ENCODE results near the gene HOATZ.

The HOATZ gene

DNA sequence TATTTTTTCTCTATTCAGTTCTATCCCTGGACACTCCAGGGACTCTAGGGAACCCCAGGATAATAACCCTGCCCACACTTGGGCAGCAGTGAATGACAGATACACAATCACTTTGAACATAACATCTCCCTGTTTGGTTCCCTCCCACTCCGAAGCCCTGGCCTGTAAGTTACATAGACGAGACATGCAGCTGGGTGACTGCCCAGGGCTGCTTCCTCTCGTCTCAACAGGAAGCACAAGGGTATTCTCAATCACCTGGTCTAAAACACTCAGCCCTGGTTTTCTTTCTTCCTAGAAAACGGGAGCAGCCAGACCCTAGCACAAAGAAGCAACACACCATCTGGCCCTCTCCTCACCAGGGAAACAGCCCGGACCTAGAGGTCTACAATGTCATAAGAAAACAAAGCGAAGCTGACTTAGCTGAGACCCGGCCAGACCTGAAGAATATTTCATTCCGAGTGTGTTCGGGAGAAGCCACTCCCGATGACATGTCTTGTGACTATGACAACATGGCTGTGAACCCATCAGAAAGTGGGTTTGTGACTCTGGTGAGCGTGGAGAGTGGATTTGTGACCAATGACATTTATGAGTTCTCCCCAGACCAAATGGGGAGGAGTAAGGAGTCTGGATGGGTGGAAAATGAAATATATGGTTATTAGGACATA, 45.4 kb downstream of the HOATZ start:
- H3K27ac ChIP-seq (ENCODE audit: insufficient read depth, low read depth, low read length, poor library complexity, severe bottlenecking): no peak overlapping the region
- no peaks in the 10 kb centered on the region for H3K9me3 ChIP-seq (ENCODE audit: control insufficient read depth, low read length)
- no peaks in the 10 kb centered on the region for H3K4me1 ChIP-seq (ENCODE audit: control insufficient read depth, insufficient read depth, low read length)
- no peaks in the 10 kb centered on the region for H3K36me3 ChIP-seq (ENCODE audit: control insufficient read depth, insufficient read depth, low read length)
- WGBS, 2 experiments: 87 to 89% methylated on average over 11 of the region's 11 CpGs
- H3K27me3 ChIP-seq (ENCODE audit: control insufficient read depth, insufficient read depth, low read length, poor library complexity, severe bottlenecking): no peaks in the 10 kb centered on the region
- H3K4me3 ChIP-seq (ENCODE audit: insufficient read depth, low read depth, low read length): no peak overlapping the region

DNA sequence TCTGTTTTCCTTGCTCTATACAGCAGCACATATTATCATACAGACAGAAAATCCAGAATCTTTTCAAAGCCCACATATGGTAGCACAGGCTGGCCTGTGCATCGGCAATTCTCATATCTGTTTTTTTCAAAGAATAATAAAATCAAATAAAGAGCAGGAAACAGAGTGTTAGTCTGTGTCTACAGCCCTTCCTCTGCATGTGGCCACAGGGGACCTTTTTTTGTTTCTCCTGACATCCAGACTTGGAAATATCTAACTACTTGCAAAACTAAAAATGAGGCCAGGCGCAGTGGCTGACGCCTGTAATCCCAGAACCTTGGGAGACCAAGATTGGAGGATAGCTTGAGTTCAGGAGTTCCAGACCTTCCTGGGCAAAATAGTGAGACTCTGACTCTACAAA, 46.2 kb downstream of the HOATZ start:
- WGBS, 2 experiments: 88 to 97% methylated on average over 3 of the region's 3 CpGs

DNA sequence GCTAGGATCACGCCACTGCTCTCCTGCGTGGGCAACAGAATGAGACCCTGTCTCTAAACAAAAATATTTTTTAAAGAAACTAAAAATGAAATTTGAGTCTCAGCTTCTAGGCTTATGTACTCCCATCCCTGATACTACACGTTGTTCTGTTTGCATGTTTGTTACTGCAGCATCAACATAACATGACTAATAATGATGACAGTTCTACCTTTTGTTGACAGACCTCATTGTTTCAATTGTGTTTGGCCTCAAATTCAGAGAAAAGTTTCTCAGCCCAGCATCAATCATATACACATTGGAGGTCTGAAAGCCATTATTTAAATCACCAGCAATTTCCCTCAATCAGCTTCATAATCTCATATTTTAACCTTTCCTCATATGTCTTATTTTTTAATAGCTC, 46.7 kb downstream of the HOATZ start:
- Histone ChIP-seq H3K27me3 (ENCODE audit: control insufficient read depth, insufficient read depth, low read length, poor library complexity, severe bottlenecking) (no peaks in the 10 kb centered on the region), H3K27ac (ENCODE audit: insufficient read depth, low read depth, low read length, poor library complexity, severe bottlenecking) (no peak overlapping the region), H3K4me1 (ENCODE audit: control insufficient read depth, insufficient read depth, low read length) (no peaks in the 10 kb centered on the region), H3K36me3 (ENCODE audit: control insufficient read depth, insufficient read depth, low read length) (no peaks in the 10 kb centered on the region), H3K4me3 (ENCODE audit: insufficient read depth, low read depth, low read length) (no peak overlapping the region), H3K9me3 (ENCODE audit: control insufficient read depth, low read length) (no peaks in the 10 kb centered on the region)
- 76 to 92% methylated on average over 3 of the region's 3 CpGs for WGBS, 2 experiments

More for the DNA sequence above, 46.2 kb downstream of the HOATZ start:
- no peaks in the 10 kb centered on the region for H3K9me3 ChIP-seq (ENCODE audit: control insufficient read depth, low read length)
- H3K4me3 ChIP-seq (ENCODE audit: insufficient read depth, low read depth, low read length): no peak overlapping the region
- no peaks in the 10 kb centered on the region for H3K36me3 ChIP-seq (ENCODE audit: control insufficient read depth, insufficient read depth, low read length)
- no peaks in the 10 kb centered on the region for H3K27me3 ChIP-seq (ENCODE audit: control insufficient read depth, insufficient read depth, low read length, poor library complexity, severe bottlenecking)
- H3K4me1 ChIP-seq (ENCODE audit: control insufficient read depth, insufficient read depth, low read length): no peaks in the 10 kb centered on the region
- no peak overlapping the region for H3K27ac ChIP-seq (ENCODE audit: insufficient read depth, low read depth, low read length, poor library complexity, severe bottlenecking)

DNA sequence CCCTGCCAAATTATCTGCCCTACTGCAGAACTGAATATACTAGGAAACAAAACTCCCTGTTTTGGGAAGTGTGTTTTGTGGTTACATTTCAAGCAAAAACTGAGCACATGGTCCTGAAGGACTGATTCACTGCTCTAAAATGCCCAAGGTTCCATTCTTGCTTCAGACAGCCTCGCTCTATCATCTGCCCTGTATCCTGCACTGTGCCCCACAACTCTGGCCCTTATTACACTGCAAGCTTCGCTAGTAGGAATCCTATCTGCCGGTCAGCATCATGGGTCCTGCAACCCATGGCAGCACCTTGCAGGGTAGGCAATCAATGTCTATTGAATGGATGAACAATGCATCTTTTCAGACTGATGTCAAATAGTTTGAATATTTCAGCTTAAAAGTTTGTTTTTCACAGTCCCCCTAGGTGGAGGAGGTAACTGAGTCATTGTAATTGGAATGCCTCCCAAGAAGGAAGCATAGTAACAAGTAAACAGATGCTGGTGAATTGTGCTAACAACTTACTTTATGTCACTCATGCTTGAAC, 47.3 kb downstream of the HOATZ start:
- Histone ChIP-seq H3K4me1 (ENCODE audit: control insufficient read depth, insufficient read depth, low read length) (no peaks in the 10 kb centered on the region), H3K27me3 (ENCODE audit: control insufficient read depth, insufficient read depth, low read length, poor library complexity, severe bottlenecking) (no peaks in the 10 kb centered on the region), H3K36me3 (ENCODE audit: control insufficient read depth, insufficient read depth, low read length) (no peaks in the 10 kb centered on the region), H3K9me3 (ENCODE audit: control insufficient read depth, low read length) (no peaks in the 10 kb centered on the region), H3K27ac (ENCODE audit: insufficient read depth, low read depth, low read length, poor library complexity, severe bottlenecking) (no peak overlapping the region), H3K4me3 (ENCODE audit: insufficient read depth, low read depth, low read length) (no peak overlapping the region)
- 34 to 43% methylated on average over 3 of the region's 3 CpGs for WGBS, 2 experiments

DNA sequence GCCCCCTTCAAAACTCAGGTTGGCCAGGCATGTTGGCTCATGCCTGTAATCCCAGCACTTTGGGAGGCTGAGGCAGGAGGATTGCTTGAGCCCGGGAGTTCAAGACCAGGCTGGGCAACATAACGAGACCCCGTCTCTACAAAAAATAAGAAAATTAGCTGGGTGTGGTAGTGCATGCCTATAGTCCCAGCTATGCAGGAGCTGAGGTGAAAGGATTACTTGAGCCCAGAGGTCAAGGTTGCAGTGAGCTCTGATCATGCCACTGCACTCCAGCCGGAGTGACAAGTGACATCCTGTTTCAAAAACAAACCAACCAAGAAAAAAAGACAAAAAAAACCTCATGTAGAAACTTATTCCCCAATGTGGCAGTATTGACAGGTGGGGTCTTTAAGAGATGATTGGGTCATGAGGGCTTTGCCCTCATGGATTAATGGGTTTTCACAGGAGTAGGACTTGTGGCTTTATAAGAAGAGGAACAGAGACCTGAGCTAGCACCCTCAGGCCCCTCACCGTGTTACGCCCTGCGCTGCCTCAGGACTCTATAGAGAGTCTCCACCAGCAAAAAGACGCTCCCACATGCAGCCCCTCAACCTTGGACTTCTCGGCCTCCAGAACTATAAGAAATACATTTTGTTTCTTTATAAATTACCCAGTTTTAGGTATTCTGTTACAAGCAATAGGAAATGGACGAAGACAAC, 48.3 kb downstream of the HOATZ start:
- Histone ChIP-seq H3K36me3 (ENCODE audit: control insufficient read depth, insufficient read depth, low read length) (no peaks in the 10 kb centered on the region), H3K27ac (ENCODE audit: insufficient read depth, low read depth, low read length, poor library complexity, severe bottlenecking) (no peak overlapping the region), H3K27me3 (ENCODE audit: control insufficient read depth, insufficient read depth, low read length, poor library complexity, severe bottlenecking) (no peaks in the 10 kb centered on the region), H3K4me1 (ENCODE audit: control insufficient read depth, insufficient read depth, low read length) (no peaks in the 10 kb centered on the region), H3K4me3 (ENCODE audit: insufficient read depth, low read depth, low read length) (no peak overlapping the region), H3K9me3 (ENCODE audit: control insufficient read depth, low read length) (no peaks in the 10 kb centered on the region)
- WGBS, 2 experiments: 82 to 93% methylated on average over 10 of the region's 10 CpGs

DNA sequence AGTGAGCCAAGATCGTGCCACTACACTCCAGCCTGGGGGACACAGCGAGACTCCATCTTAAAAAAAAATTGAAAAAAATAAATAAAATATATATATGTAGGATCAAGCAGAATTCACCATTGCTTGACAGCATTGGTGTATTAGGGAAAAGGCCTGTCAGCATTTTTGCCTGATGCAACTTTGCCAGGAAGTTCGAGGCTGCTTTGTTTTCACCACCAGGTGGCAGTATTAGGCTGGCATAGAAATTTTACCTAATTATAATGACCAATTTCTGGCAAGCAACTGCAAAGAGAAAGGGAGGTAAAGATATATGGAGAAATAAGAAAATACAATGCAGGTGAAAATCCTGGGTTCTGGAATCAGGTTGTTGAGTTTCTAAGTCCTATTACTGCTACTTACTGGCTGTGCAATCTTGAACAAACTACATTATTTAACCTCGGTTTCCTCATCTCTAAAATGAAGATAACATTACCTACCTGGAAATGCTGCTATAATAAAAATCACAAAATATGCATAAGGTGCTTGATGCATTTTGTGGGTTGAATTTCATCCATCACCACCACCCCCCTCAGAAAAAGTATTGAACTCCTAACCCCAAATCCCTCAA, 50.6 kb downstream of the HOATZ start:
- Histone ChIP-seq H3K27me3 (ENCODE audit: control insufficient read depth, insufficient read depth, low read length, poor library complexity, severe bottlenecking) (no peaks in the 10 kb centered on the region), H3K36me3 (ENCODE audit: control insufficient read depth, insufficient read depth, low read length) (no peaks in the 10 kb centered on the region), H3K9me3 (ENCODE audit: control insufficient read depth, low read length) (no peaks in the 10 kb centered on the region), H3K4me3 (ENCODE audit: insufficient read depth, low read depth, low read length) (no peak overlapping the region), H3K4me1 (ENCODE audit: control insufficient read depth, insufficient read depth, low read length) (no peaks in the 10 kb centered on the region), H3K27ac (ENCODE audit: insufficient read depth, low read depth, low read length, poor library complexity, severe bottlenecking) (no peak overlapping the region)
- WGBS, 2 experiments: 53 to 67% methylated on average over 2 to 3 of the region's 4 CpGs

DNA sequence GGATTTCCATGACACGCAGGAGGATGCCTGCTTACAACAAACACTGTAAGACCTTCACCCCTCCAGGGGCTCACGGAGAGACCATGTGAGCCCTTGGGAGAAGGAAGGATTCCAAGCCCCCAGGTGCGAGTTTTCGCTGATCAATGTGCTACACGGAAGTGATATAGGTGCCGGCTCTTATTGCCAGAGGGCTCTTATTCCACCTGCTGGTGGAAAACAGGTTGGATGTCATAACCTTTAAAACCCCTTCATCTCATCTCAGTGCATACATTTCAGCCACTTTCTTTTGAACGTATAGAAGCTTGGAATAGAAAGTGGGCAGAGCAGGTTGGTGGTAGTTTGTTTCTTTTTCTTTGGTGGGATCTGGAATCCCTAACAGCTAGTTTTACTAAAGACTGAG, 51.7 kb downstream of the HOATZ start:
- Histone ChIP-seq H3K4me1 (ENCODE audit: control insufficient read depth, insufficient read depth, low read length) (no peaks in the 10 kb centered on the region), H3K27ac (ENCODE audit: insufficient read depth, low read depth, low read length, poor library complexity, severe bottlenecking) (no peak overlapping the region), H3K4me3 (ENCODE audit: insufficient read depth, low read depth, low read length) (no peak overlapping the region), H3K27me3 (ENCODE audit: control insufficient read depth, insufficient read depth, low read length, poor library complexity, severe bottlenecking) (no peaks in the 10 kb centered on the region), H3K36me3 (ENCODE audit: control insufficient read depth, insufficient read depth, low read length) (no peaks in the 10 kb centered on the region), H3K9me3 (ENCODE audit: control insufficient read depth, low read length) (no peaks in the 10 kb centered on the region)
- 77 to 92% methylated on average over 7 of the region's 7 CpGs for whole genome bisulfite sequencing, 2 experiments

DNA sequence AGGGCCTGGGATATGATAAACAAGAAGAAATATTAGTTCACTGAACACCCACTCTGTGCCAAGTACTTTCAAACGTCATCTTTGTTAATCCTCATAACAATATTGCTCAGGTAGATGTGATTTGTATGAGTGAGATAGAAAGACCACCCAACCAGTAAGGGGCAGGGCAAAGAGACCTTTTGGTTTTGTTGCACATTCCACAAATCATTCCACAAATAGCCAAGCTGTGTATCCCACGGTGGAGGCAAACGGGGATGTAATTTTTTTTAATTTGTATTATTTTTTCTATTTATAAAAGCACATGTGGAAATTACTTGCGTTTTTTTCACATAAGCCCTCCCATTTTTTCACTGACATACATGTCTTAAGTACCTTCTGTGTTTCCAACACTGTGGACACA, 54.9 kb downstream of the HOATZ start:
- Histone ChIP-seq H3K27ac (ENCODE audit: insufficient read depth, low read depth, low read length, poor library complexity, severe bottlenecking) (no peak overlapping the region), H3K9me3 (ENCODE audit: control insufficient read depth, low read length) (no peaks in the 10 kb centered on the region)
- 94 to 100% methylated on average over 1 of the region's 4 CpGs for WGBS, 2 experiments

DNA sequence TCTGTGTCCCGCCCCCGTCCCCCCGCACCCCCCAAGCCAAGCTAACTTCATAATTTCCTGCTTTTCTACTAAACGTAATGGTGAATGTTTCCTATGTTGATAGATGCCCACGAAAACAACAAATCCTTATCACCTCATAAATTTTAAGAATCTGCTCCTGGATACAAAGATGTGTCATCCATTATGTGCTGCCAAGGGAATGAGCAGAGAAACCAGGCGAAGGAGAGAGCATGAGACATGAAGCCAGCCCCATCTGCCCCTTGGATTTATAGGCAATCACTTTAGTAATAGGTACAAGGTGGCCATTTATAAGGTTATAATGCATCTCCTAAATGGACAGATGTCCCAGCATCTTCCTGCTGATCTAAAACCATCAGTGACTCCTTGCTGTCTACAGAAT, 56.2 kb downstream of the HOATZ start:
- 80 to 90% methylated on average over 6 of the region's 6 CpGs for WGBS, 2 experiments
- Histone ChIP-seq H3K4me3 (ENCODE audit: insufficient read depth, low read depth, low read length) (no peak overlapping the region), H3K9me3 (ENCODE audit: control insufficient read depth, low read length) (no peaks in the 10 kb centered on the region), H3K27ac (ENCODE audit: insufficient read depth, low read depth, low read length, poor library complexity, severe bottlenecking) (no peak overlapping the region), H3K36me3 (ENCODE audit: control insufficient read depth, insufficient read depth, low read length) (no peaks in the 10 kb centered on the region), H3K4me1 (ENCODE audit: control insufficient read depth, insufficient read depth, low read length) (no peaks in the 10 kb centered on the region), H3K27me3 (ENCODE audit: control insufficient read depth, insufficient read depth, low read length, poor library complexity, severe bottlenecking) (no peaks in the 10 kb centered on the region)

More for the DNA sequence above, 54.9 kb downstream of the HOATZ start:
- H3K4me1 ChIP-seq (ENCODE audit: control insufficient read depth, insufficient read depth, low read length): no peaks in the 10 kb centered on the region
- H3K36me3 ChIP-seq (ENCODE audit: control insufficient read depth, insufficient read depth, low read length): no peaks in the 10 kb centered on the region
- H3K27me3 ChIP-seq (ENCODE audit: control insufficient read depth, insufficient read depth, low read length, poor library complexity, severe bottlenecking): no peaks in the 10 kb centered on the region
- H3K4me3 ChIP-seq (ENCODE audit: insufficient read depth, low read depth, low read length): no peak overlapping the region

DNA sequence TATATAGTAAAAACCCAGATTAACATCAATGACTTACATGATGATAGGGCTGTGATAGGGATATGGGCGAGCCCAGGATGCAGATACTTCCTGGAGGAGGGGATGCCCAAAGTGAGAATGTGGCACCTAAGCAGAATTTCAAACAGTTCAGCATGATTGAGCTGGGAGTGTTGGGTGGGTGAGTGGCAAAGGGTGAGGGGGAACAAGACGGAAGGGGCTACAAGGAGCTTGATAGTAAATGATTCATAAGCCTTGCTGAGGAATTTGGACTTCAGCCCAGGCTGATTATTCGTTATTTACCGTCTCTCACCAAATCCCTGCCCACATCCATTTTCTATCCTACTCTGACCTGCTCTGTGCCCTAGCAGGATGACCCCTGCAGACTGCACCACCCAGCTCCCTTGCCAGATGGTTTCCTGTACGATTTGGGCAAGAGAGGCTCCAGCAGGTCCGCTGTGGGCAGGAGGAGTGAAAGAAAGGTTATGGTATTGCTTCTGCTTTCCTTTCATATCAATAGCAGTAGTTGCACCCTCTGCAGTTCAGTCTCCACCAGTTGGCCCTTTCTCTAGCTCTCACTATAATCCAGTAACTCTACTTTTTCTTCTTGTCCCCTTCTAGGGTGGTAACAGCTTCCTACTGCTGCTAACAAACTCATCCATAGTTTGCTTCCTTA, 57.4 kb downstream of the HOATZ start:
- Histone ChIP-seq H3K36me3 (ENCODE audit: control insufficient read depth, insufficient read depth, low read length) (no peaks in the 10 kb centered on the region), H3K4me1 (ENCODE audit: control insufficient read depth, insufficient read depth, low read length) (no peaks in the 10 kb centered on the region), H3K9me3 (ENCODE audit: control insufficient read depth, low read length) (no peaks in the 10 kb centered on the region), H3K4me3 (ENCODE audit: insufficient read depth, low read depth, low read length) (no peak overlapping the region), H3K27me3 (ENCODE audit: control insufficient read depth, insufficient read depth, low read length, poor library complexity, severe bottlenecking) (no peaks in the 10 kb centered on the region), H3K27ac (ENCODE audit: insufficient read depth, low read depth, low read length, poor library complexity, severe bottlenecking) (no peak overlapping the region)
- 85 to 90% methylated on average over 6 of the region's 6 CpGs for WGBS, 2 experiments
